A549 (cell line): ENCODE measurements around the gene CCP110. TPM values are rescaled to one million over a fixed set of nuclear protein-coding genes. Genes with fewer than 3 reads are reported as not detected.

Source experiments
- ATAC-seq, 2 experiments: fragments of 200-7000 bp in 1 of 2; fragments of >200 bp in 1 of 2; cut with Nextera tagmentation in 1 of 2; cut with Tn5 transposase in 1 of 2; 3 replicates each; pipeline versions ENCODE4 v1.8.0 to v1.9.1; 2018 to 2020; ENCODE audit warnings: mild to moderate bottlenecking in 1 of 2, moderate library complexity in 1 of 2
- CTCF ChIA-PET: fragments of 300-600 bp; sonication (Branson Sonifier 250); formaldehyde crosslinking; extraction: SDS; loops from one replicate; lab custom pipeline; 2021; ENCODE audit warnings: antibody characterized with exemption, inconsistent platforms; lab: Yijun Ruan, JAX
- POLR2A ChIA-PET: fragments of 350-600 bp; formaldehyde crosslinking; extraction: SDS; loops from one replicate; lab custom pipeline; 2021; ENCODE audit warnings: antibody characterized with exemption, inconsistent platforms; lab: Yijun Ruan, JAX
- DNase-seq, 2 experiments: peaks; one replicate each; pipeline versions ENCODE4 v3.0.0 to v3.0.0-alpha.2; 2011 to 2016; ENCODE audit warnings: low read depth in 1 of 2, low spot score in 1 of 2
- FAIRE-seq: peaks from 2 replicates; lab custom pipeline; 2011; peaks lifted over from hg19 to GRCh38; lab: Jason Lieb, UNC
- H3K27ac ChIP-seq, 2 experiments: fragments of >200 bp; sonication (Bioruptor Twin); formaldehyde crosslinking; 3 replicates each; pipeline ENCODE4 v1.5.1; 2016 to 2017
- H3K4me1 ChIP-seq: fragments of >200 bp; sonication (Bioruptor Twin); formaldehyde crosslinking; 3 replicates; pipeline ENCODE4 v1.6.1; 2016
- H3K4me2 ChIP-seq: fragments of >200 bp; sonication (Bioruptor Twin); formaldehyde crosslinking; 3 replicates; pipeline ENCODE4 v1.6.1; 2016
- H3K4me3 ChIP-seq: fragments of >200 bp; sonication (Bioruptor Twin); formaldehyde crosslinking; 3 replicates; pipeline ENCODE4 v1.5.1; 2016
- H3K9me3 ChIP-seq: fragments of >200 bp; sonication (Bioruptor Twin); formaldehyde crosslinking; 3 replicates; pipeline ENCODE4 v1.6.1; 2016
- CBX2 ChIP-seq: fragments of 200-600 bp; sonication (generic); IDR thresholded peaks from 2 replicates; pipeline ENCODE4 v1.6.1; 2016; ENCODE audit warnings: low read depth, mild to moderate bottlenecking, borderline replicate concordance
- CHD2 ChIP-seq: fragments of 150-350 bp; IDR thresholded peaks from 2 replicates; pipeline ENCODE4 v1.6.1; 2014; ENCODE audit warnings: low read length; ENCODE audit not compliant: partially characterized antibody
- CHD4 ChIP-seq: fragments of 200-600 bp; sonication (generic); IDR thresholded peaks from 2 replicates; pipeline ENCODE4 v1.6.1; 2016; ENCODE audit warnings: antibody characterized with exemption, mild to moderate bottlenecking, borderline replicate concordance
- CTCF ChIP-seq: fragments of >200 bp; sonication (Bioruptor Twin); formaldehyde crosslinking; IDR thresholded peaks from 3 replicates; pipeline ENCODE4 v1.5.1; 2016
- EHF ChIP-seq: fragments of 250-450 bp; sonication (Bioruptor Pico); IDR thresholded peaks from 2 replicates; pipeline ENCODE4 v1.5.0; 2020; ENCODE audit warnings: mild to moderate bottlenecking
- ELK1 ChIP-seq: fragments of 150-350 bp; IDR thresholded peaks from 2 replicates; pipeline ENCODE4 v1.6.1; 2014; ENCODE audit warnings: low read depth, mild to moderate bottlenecking, low read length
- FOXS1 ChIP-seq: fragments of 250-450 bp; sonication (Bioruptor Pico); IDR thresholded peaks from 2 replicates; pipeline ENCODE4 v1.5.0; 2020; ENCODE audit warnings: mild to moderate bottlenecking, moderate library complexity
- GATA3 ChIP-seq: IDR thresholded peaks from 2 replicates; pipeline ENCODE4 v1.6.1; 2012; ENCODE audit warnings: borderline replicate concordance
- HES2 ChIP-seq: fragments of >200 bp; sonication (Bioruptor Twin); formaldehyde crosslinking; IDR thresholded peaks from 2 replicates; pipeline ENCODE4 v1.6.1; 2016
- HEYL ChIP-seq: fragments of 250-450 bp; sonication (Bioruptor Pico); IDR thresholded peaks from 2 replicates; pipeline ENCODE4 v1.8.0; 2021; ENCODE audit warnings: mild to moderate bottlenecking, moderate library complexity
- JUN ChIP-seq, 2 experiments: fragments of >200 bp; sonication (Bioruptor Twin); formaldehyde crosslinking; IDR thresholded peaks; 2 replicates in 1 of 2; 3 replicates in 1 of 2; pipeline ENCODE4 v1.6.1; 2016 to 2017
- KDM1A ChIP-seq: fragments of 200-600 bp; sonication (generic); IDR thresholded peaks from 2 replicates; pipeline ENCODE4 v1.6.1; 2016; ENCODE audit warnings: low read depth, mild to moderate bottlenecking
- KDM5A ChIP-seq: fragments of 200-600 bp; sonication (generic); IDR thresholded peaks from 2 replicates; pipeline ENCODE4 v1.6.1; 2016; ENCODE audit warnings: antibody characterized with exemption, mild to moderate bottlenecking
- MYC ChIP-seq: IDR thresholded peaks from 2 replicates; pipeline ENCODE4 v1.6.1; 2012; ENCODE audit warnings: mild to moderate bottlenecking, inconsistent platforms, low read length, improper control_type of control experiment, borderline replicate concordance
- NR3C1 ChIP-seq: fragments of >200 bp; sonication (Bioruptor Twin); formaldehyde crosslinking; IDR thresholded peaks from 3 replicates; pipeline ENCODE4 v1.6.1; 2017
- PHF8 ChIP-seq: fragments of 200-600 bp; sonication (generic); IDR thresholded peaks from 2 replicates; pipeline ENCODE4 v1.6.1; 2016; ENCODE audit warnings: low read depth, mild to moderate bottlenecking, antibody characterized with exemption, moderate library complexity, borderline replicate concordance
- POLR2A ChIP-seq: IDR thresholded peaks from 2 replicates; pipeline ENCODE4 v1.6.1; 2012; ENCODE audit warnings: mild to moderate bottlenecking, low read length
- RNF2 ChIP-seq: fragments of 200-600 bp; sonication (generic); IDR thresholded peaks from 2 replicates; pipeline ENCODE4 v1.6.1; 2016; ENCODE audit warnings: low read depth, mild to moderate bottlenecking, antibody characterized with exemption, moderate library complexity, borderline replicate concordance
- SMC3 ChIP-seq: fragments of >200 bp; sonication (Bioruptor Twin); formaldehyde crosslinking; IDR thresholded peaks from 3 replicates; pipeline ENCODE4 v1.6.1; 2018; ENCODE audit warnings: inconsistent platforms
- ZC3H11A ChIP-seq: fragments of 450-650 bp; IDR thresholded peaks from 2 replicates; pipeline ENCODE4 v1.6.1; 2014; ENCODE audit warnings: antibody characterized with exemption, mild to moderate bottlenecking
- ZFP36 ChIP-seq: fragments of 450-650 bp; IDR thresholded peaks from 2 replicates; pipeline ENCODE4 v1.6.1; 2014; ENCODE audit warnings: borderline replicate concordance; ENCODE audit not compliant: partially characterized antibody
- WGBS: methylation state at CpG from one replicate; pipeline ENCODE4 v1.1.6; 2017; ENCODE audit errors: missing lambda C conversion rate; 5-methylcytosine and 5-hydroxymethylcytosine counted together
- polyA plus RNA-seq, 4 experiments: library from polyadenylated mRNA; depleted of rRNA in 3 of 4; stranded (reverse); fragments of >200 nt; fragmentation: RNase III in 1 of 4; extraction: RNeasy Plus Mini Kit Qiagen cat#74134 plus additional on column Dnase treatment in 1 of 4; gene quantifications; 2 replicates in 3 of 4; 3 replicates in 1 of 4; pipeline ENCODE4 v1.2.3, GENCODE V29; 2011 to 2017
- TF ChIP-seq, protein P1 (sequence below): IDR thresholded peaks from 2 replicates; pipeline ENCODE4 v1.6.1; 2012

CCP110 gene
- polyA plus RNA-seq, 2 of the 4 experiments (the other 2 are of a cell fraction) = 11.3 to 15.3 TPM

- no peaks in the 10 kb centered on the region for H3K9me3 ChIP-seq
- ATAC-seq = no peak
- no peak for TF ChIP-seq HEYL (CRISPR knock-in tag)
- no peaks in the 10 kb centered on the region for H3K4me1 ChIP-seq
- ChIA-PET POLR2A (no interaction called here), CTCF (interaction anchor here (0.7 to 2.7 kb wide), 3 partner anchors 15 to 420 kb away, joined by 3 to 12 read pairs (median 3); no protein-coding TSS in a partner anchor)
- no peak overlapping the region for H3K4me2 ChIP-seq
- FAIRE-seq = no peak
- DNase-seq = no peak
- H3K27ac ChIP-seq = no peak overlapping the region
- H3K4me3 ChIP-seq = no peak overlapping the region
- 89% methylated on average over 5 of the region's 5 CpGs for WGBS
Observed at GRCh38 chr16:19505600-19506303, 18.0 kb upstream of the CCP110 start.

DNA sequence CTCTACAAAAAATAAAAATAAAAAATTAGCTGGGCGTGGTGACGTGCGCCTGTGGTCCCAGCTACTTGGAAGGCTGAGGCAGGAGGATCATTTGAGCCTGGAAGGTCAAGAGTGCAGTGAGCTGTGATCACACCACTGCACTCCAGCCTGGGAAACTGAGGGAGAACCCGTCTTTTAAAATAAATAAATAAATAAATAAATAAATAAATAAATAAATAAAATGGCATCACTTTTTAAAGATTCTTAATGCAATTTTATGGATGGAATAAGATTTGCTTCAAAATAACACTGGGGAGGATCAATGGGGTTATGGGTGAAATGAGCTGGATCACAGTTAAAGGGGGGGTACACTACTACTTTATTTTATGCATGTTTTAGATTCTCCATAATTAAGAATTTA is 16.8 kb upstream of the CCP110 start:
- FAIRE-seq = no peak
- Histone ChIP-seq H3K27ac (no peak overlapping the region), H3K4me2 (no peak overlapping the region)
- CTCF ChIA-PET = interaction anchor here (0.7 to 2.7 kb wide), 5 partner anchors 14 to 435 kb away, joined by 3 to 12 read pairs (median 4); no protein-coding TSS in a partner anchor
- TF ChIP-seq ZC3H11A (peak; percentile 86), FOXS1 (CRISPR knock-in tag) (no peak)
- TF ChIP-seq, all 56 proteins: peak for 1
- POLR2A ChIA-PET = no interaction called here
- H3K4me3 ChIP-seq = no peak overlapping the region
- DNase-seq = no peak
- H3K4me1 ChIP-seq = no peaks in the 10 kb centered on the region
- H3K9me3 ChIP-seq = no peaks in the 10 kb centered on the region
- 90% methylated on average over 4 of the region's 4 CpGs for WGBS
- no peak for ATAC-seq

- ChIA-PET POLR2A (no interaction called here), CTCF (interaction anchor here (0.5 to 2.7 kb wide), 4 partner anchors 48 to 421 kb away, joined by 3 to 12 read pairs (median 4); partner anchors contain the start of gene VPS35L)
- Histone ChIP-seq H3K4me1 (no peaks in the 10 kb centered on the region), H3K4me2 (no peak overlapping the region), H3K9me3 (no peaks in the 10 kb centered on the region), H3K27ac (no peak overlapping the region), H3K4me3 (no peak overlapping the region)
- no peak for FAIRE-seq
- no peak for DNase-seq
- ATAC-seq = peak in 1 of 2 experiments; percentile 47; a peak in 1 of 6 replicates
- WGBS = 96% methylated on average over 2 of the region's 2 CpGs
- TF ChIP-seq CBX2 (no peak), PHF8 (no peak), KDM1A (no peak)
Observed at GRCh38 chr16:19507867-19508266, 15.9 kb upstream of the CCP110 start.

- no peak overlapping the region for H3K27ac ChIP-seq
- FAIRE-seq = no peak
- H3K9me3 ChIP-seq = no peaks in the 10 kb centered on the region; the same call in 2 of the 3 replicates
- no peak for ATAC-seq
- POLR2A ChIA-PET = no interaction called here
- H3K4me2 ChIP-seq = no peak overlapping the region
- CTCF ChIA-PET = interaction anchor here (4.6 kb wide), 1 partner anchor 10 kb away, joined by 31 read pairs; no protein-coding TSS in a partner anchor
- peaks cover 16% of the 10 kb centered on the region for H3K4me1 ChIP-seq
- TF ChIP-seq RNF2 (no peak), NR3C1 (no peak), PHF8 (no peak), EHF (CRISPR knock-in tag) (no peak), CHD2 (no peak), SMC3 (no peak), JUN (IDR thresholded peaks at IDR 0.05) (no peak)
- H3K4me3 ChIP-seq = no peak overlapping the region
- DNase-seq = no peak
Observed at GRCh38 chr16:19512297-19512696, 11.4 kb upstream of the CCP110 start.

DNA sequence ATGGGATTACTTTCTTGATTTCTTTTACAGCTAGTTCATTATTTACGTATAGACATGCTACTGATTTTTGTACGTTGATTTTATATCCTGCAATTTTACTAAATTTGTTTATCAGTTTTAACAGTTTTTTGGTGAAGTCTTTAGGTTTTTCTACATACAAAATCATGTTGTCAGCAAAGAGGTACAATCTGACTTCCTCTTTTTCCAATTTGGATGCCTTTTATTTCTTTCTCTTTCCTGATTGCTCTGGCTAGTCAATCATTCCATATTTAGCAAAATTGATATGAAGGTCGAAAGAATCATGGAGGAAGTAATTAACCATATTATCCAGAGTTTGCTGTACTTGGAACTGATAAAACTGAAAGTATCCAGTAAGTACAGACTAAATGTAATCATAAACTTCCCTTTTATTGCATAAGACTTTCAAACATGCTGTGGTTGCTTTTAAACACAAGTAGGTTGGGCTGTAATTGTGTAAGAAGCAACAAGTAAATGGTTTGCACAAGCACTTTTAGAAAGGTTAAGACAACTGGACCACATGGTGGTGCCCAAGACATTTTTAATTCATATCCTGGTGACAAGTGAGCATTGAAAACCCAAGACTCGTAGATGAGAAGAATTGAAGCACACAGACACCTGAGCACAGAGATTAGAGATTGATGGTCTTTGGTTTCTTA is 10.2 kb upstream of the CCP110 start:
- H3K27ac ChIP-seq = no peak overlapping the region
- H3K9me3 ChIP-seq = no peaks in the 10 kb centered on the region; the same call in 2 of the 3 replicates
- 95% methylated on average over 4 of the region's 4 CpGs for WGBS
- H3K4me1 ChIP-seq = peaks cover 28% of the 10 kb centered on the region
- DNase-seq (no peak), ATAC-seq (no peak), FAIRE-seq (no peak)
- H3K4me3 ChIP-seq = no peak overlapping the region
- POLR2A ChIA-PET = no interaction called here
- H3K4me2 ChIP-seq = no peak overlapping the region
- CTCF ChIA-PET = interaction anchor here (4.6 kb wide), 1 partner anchor 11 kb away, joined by 31 read pairs; no protein-coding TSS in a partner anchor
- TF ChIP-seq POLR2A = no peak
- no peak for TF ChIP-seq MYC
- no peak for TF ChIP-seq EHF (CRISPR knock-in tag)
- no peak for TF ChIP-seq FOXS1 (CRISPR knock-in tag)
- no peak for TF ChIP-seq ELK1
- TF ChIP-seq, protein P1, sequence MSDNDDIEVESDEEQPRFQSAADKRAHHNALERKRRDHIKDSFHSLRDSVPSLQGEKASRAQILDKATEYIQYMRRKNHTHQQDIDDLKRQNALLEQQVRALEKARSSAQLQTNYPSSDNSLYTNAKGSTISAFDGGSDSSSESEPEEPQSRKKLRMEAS = no peak
- TF ChIP-seq CHD4 = no peak
- TF ChIP-seq ZFP36 = no peak
- TF ChIP-seq HES2 = no peak
- TF ChIP-seq CTCF = no peak
- TF ChIP-seq GATA3 = no peak
- TF ChIP-seq KDM5A = no peak
